CD4-positive, alpha-beta T cell treated with Interleukin-17A for 1 hour (primary cell): Measurements from ENCODE around the gene NSUN6.
"Not testable (repeated sequence)": the region's sequence is repeated elsewhere in the genome, so short reads cannot be mapped to it uniquely, and the experiment has no call there.

Source experiments
- DNase-seq: peaks from one replicate; pipeline ENCODE4 v3.0.0-alpha.2; 2020

The NSUN6 gene

DNA sequence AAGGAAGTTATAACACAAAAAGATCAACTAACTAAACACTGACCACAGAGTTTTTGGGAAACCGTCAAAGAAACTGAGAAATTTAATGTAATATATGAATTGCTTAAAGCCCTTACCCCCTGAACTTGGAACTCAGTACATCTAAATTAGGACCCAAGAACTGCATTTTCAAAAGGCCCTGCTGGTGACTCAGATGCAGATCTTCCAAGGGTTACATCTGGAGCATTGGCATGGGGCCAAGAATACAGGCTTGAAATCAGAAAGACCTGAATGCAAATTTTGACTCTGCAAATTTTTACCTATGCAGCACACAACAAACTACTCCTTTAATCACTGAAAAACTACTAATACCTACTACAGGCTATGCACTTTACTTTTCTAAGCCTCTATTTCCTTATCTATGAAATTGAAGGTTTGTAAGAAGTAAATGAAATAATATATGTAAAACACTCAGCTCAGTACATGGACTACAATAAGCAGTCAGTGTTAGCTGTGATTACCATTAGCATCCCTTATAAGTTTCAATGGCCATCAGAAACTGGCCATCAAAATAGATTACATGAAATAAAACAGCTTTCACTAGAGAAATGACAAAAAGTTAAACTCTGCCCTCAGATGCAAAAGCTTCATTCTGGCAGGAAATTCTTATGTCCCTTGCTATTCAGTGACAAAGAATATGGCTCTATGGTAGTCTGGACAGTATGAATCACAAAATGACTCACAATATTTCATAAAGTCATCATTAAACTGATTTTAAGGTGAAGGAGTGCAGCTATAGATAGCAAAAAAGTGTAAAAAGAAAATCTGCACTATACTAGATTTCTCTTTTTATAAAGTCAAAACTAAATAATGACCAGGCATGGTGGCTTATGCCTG lies 43.6 kb downstream of the NSUN6 start:
- no peak for DNase-seq

DNA sequence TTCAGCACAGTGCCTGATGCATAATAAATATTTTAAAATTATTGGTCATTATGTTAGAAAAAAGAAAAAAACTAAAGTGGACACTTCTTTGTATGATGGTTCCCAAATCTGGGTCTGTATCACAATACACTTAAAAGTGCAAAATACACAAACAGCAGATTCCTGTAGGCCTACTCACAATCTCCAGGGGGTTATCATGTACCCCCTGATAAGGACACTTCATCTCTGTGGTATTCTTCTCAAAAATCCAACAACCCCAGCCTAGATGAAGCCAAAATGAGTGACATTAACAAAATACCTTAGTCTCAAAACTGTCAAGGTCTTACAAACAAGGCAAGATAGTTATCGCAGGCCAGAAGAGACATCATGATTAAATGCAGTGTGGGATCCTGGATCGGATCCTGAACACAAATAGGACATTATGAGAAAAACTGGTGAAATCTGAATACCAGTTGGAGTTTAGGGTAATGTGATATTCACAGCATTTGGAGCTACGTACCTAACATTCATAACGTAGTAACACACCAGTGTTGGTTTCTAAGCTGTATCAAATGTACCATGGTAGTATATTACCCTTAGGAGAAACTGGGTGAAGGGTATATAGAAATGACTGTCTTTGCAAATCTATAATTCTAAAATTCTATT lies 45.2 kb downstream of the NSUN6 start:
- no peak for DNase-seq

DNA sequence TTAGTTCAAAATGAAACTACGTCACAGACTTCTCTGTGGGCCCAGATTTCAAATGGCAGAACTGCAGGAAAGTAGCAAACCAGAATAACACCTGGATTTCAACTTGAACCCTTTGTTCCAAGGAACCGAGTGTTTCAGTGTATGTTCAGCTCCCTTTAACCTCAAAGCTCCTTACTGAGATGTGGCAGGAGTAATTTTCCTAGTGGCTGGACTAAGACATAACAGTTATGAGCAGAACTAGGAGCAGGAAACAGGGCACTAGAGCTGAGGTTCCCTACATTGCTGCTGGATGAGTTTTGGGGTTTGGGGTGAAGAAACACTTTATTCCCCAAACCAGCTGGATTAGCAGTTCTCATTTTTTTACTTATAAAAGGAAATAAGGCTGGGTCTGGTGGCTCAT lies 50.1 kb downstream of the NSUN6 start:
- no peak for DNase-seq

DNA sequence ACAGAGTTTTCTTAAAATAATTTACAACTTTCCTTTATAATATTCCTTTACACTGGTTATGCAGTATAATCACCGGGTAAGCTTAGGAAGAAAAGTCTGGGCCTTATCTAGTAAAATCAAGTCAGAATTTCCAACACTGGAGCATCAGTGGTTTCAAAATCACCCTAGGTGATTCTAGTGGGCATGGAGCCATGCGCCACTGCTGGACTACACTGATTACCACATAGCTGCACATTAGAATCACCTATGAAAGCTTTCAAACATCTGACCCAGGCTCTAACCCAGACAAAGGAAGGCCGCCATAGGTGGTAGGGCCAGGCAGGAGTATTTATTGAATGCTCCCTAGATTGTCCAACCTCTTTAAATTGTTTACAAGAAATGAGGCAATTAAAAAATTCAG lies 52.0 kb downstream of the NSUN6 start:
- no peak for DNase-seq

DNA sequence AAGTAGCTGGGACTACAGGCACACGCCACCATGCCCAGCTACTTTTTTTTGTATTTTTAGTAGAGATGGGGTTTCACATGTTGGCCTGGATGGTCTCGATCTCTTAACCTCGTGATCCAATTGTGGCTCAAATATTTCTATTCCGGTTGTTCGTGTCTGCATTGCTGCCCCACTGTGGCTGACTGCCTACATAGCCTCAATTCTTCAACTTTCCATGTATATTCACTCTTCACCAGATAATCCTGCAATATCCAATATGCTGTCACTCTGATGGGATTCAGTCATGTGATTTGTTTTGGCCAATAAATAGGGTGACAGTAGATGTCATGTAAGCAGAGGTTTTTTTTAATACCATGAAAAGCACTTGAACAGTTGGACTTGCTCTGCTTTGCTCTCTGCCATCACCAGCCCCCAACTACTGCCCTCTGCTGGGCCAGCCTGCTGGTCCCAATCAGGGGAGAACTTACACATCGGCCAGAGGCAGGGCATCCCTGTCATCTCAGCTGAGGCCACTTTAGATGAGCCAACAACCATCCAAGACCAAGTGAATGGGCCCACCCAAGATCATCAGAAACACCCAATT lies 56.7 kb downstream of the NSUN6 start:
- DNase-seq, result no peak

DNA sequence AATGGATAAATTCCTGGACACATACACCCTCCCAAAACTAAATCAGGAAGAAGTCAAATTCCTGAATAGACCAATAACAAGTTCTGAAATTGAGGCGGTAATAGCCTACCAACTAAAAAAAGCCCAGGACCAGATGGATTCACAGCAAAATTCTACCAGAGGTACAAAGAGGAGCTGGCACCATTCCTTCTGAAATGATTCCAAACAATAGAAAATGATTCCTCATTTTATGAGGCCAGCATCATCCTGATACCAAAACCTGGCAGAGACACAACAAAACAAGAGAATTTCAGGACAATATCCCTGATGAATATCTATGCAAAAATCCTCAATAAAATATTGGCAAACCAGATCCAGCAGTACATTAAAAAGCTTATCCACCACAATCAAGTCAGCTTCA lies 60.2 kb downstream of the NSUN6 start:
- DNase-seq, result not testable (repeated sequence)

GRCh38 chr10:18586637-18587036 lies 64.8 kb downstream of the NSUN6 start:
- DNase-seq, result not testable (repeated sequence)

DNA sequence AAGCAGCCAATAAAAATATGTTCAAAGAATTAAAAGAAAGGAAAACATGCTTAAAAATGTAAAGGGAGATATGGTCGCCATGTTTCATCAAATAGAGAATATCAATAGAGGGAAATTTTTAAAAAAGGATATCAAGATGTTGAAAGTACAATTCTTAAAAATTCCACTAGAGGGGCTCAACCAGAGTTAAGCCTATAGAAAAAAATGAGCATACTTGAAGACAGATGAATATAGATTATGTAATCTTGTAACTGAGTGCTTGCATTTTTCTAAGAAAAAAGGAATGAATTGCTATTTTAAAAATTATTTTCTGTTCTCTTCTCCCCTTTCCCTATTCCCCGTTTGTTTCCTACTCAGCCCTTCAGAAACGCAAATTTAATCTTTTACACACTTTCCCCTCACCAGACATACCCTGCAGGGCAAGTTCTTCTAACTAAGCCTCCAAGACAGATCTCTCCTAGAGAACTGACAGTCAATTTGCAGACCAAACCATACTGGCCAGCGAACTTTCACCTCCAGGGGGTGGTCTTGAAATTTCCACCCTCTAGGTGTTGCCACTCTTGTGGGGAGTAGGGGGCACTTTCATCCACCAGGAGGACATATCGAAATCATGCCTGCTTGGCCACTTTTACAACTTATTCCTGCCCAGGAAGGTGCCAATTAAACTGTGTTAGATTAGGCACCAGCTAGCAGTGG lies 67.7 kb downstream of the NSUN6 start:
- DNase-seq, result no peak

GRCh38 chr10:18582803-18583202 lies 68.6 kb downstream of the NSUN6 start:
- no peak for DNase-seq

DNA sequence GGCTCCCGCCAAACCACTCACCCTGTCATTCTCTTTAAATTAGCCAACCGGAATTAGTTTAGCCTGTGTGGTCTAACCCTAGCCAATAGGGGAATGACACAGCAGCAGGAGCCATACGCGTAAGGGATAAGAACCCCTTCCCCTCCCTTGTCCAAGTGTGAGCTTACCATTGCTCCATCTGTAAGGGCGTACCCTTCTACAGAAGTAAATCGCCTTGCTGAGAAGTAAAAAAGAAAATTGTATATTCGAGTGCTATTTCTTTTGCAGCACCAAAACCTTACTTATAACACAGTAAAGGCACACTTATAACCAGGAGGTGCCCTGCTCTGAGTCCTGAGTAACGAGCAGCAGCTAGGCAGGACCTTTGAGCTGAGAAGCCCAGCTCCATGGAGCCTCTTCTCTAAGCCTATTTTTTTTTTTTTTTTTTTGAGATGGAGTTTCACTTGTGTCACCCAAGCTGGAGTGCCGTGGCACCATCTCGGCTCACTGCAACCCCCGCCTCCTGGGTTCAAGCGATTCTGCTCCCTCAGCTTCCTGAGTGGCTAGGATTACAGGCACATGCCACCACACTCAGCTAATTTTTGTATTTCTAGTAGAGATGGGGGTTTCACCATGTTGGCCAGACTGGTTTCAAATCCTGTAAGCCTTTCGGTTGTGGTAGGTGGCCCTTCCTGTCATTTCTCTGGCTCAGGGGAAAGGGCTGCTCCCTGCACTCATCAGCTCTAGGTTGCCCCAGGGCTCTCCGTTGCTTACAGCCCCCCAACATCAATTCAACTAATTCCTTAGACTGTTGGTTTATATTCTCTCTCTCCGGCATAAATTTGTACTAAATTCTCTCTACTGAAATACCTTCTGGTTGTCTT lies 73.3 kb downstream of the NSUN6 start:
- no peak for DNase-seq

DNA sequence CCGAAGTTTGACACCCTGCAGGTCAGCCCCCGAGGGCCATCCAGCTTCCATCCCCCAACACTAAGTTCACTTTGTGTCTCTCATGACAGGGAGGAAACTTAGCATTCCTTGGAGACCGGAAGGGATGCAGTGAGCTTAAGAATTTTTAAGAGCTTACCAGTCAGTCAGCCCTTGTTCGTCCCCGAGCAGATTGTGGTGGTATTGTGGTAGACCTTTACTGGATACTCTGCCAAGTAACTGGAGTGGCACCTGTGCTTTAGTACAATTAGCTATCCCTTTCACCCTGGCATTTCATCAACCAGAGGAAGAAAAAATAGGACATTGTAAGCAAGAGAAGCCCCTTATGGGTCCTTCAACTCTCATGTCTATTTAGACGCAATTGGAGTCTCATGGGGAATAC lies 74.8 kb downstream of the NSUN6 start:
- DNase-seq, result no peak

DNA sequence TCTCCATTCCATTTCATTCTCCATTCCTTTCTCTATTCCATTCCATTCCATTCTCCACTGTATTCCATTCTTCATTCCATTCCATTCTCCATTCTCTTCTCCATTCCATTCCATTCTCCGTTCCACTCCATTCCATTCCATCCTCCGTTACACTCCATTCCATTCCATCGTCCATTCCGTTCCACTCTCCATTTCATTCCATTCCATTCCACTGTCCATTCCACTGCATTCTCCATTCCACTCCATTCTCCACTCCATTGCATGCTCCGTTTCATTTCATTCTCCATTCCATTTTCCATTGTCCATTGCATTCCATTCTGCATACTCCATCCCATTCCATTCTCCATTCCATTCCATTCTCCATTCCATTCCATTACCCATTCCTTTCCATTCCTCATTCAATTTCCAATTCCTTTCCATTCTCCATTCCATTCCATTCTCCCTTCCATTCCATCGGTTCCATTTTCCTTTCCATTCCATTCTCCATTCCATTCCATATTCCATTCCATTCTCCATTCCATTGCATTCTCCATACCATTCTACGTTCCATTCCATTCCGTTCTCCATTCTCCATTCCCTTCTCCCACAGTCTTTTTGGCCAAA lies 78.3 kb downstream of the NSUN6 start:
- DNase-seq, result no peak

DNA sequence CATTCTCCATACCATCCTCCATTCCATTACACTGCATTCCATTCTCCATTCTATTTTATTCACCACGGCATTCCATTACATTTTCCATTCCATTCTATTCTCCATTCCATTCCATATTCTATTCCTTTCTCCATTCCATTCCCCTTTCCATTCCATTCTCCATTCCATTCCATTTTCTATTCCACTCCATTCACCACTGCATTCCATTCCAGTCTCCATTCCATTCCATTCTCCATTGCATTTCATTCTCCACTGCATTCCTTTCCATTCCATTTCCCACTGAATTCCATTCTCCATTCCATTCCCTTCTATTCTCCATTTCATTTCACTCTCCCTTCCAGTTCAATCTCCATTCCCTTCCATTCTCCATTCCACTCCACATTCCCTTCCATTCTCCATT lies 79.6 kb downstream of the NSUN6 start:
- DNase-seq, result no peak

DNA sequence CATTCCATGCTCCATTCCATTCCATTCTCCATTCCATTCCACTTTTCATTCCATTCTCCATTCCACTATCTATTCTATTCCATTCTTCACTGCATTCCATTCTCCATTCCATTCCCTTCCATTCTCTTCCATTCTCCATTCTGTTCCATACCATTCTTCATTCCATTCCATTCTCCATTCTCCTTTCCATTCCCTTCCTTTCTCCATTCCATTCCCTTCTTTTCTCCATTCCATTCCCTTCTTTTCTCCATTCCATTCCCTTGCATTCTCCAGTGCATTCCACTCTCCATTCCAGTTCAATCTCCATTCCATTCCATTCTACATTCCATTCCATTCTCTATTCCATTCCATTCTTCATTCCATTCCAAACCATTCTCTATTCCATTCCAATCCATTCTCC lies 80.3 kb downstream of the NSUN6 start:
- DNase-seq, result no peak

- not testable (repeated sequence) for DNase-seq
Observed at GRCh38 chr10:18570386-18570785, 81.0 kb downstream of the NSUN6 start.

- no peak for DNase-seq
Observed at GRCh38 chr10:18567343-18567856, 84.0 kb downstream of the NSUN6 start.

- DNase-seq, result no peak
Observed at GRCh38 chr10:18566177-18566576, 85.2 kb downstream of the NSUN6 start.

DNA sequence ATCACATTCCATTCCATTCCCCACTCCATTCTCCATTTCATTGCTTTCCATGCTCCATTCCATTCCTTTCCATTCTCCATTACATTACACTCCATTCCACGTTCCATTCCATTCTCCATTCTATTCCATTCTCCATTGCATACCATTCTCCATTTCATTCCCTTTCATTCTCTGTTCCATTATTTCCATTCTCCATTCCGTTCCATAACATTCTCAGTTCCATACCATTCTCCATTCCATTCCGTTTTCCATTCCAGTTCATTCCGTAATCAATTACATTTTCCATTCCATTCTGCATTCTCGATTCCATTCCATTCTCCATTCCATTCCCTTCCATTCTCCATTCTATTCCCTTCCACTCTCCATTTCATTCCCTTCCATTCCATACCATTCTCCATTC lies 86.4 kb downstream of the NSUN6 start:
- no peak for DNase-seq

DNA sequence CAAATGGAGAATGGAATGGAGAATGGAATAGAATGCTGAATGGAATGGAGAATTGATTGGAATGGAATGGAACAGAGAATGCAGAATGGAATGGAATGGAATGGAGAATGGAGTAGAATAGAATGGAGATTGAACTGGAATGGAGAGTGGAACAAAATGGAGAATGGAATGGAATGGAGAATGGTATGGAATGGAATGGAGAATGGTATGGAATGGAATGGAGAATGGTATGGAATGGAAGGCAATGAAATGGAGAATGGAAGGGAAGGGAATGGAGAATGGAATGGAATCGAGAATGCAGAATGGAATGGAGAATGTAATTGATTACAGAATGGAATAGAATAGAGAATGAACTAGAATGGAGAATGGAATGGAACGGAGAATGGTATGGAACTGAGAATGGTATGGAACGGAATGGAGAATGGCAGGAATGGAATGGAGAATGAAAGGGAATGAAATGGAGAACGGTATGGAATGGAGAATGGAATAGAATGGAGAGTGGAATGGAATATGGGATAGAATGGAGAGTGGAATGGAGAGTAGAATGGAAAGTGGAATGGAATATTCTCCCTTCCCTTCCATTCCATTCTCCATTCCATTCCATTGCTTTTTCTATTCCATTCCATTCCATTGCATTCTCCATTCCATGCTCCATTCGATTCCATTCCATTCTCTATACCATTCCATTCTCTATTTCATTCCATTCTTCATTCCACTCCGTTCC lies 88.2 kb downstream of the NSUN6 start:
- DNase-seq, result no peak

- no peak for DNase-seq
Observed at GRCh38 chr10:18561861-18562551, 89.4 kb downstream of the NSUN6 start.

DNA sequence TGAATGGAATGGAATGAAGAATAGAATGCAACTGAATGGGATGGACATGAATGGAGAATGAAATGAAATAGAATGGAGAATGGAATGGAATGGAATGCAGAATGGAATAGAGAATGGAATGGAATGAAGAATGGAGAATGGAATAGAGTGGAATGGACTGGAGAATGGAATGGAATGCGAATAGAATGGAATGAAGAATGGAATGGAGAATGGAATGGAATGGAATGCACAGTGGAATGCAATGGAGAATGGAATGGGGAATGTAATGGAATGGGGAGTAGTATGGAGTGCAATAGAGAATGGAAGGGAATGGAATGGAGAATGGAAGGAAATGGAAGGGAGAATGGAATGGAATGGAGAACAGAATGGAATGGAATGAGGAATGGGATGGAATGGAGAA lies 93.4 kb downstream of the NSUN6 start:
- no peak for DNase-seq
